GM19328 (cell line): Measurements from ENCODE around the gene FRMD4B.
"Not testable (repeated sequence)": the region's sequence is repeated elsewhere in the genome, so short reads cannot be mapped to it uniquely, and the experiment has no call there.

Experiments
- ATAC-seq: cut with Tn5 transposase; IDR thresholded peaks from one replicate; pipeline ENCODE4 v1.9.1; 2021; ENCODE audit warnings: mild to moderate bottlenecking, moderate library complexity; ENCODE audit not compliant: unreplicated experiment

FRMD4B gene

DNA sequence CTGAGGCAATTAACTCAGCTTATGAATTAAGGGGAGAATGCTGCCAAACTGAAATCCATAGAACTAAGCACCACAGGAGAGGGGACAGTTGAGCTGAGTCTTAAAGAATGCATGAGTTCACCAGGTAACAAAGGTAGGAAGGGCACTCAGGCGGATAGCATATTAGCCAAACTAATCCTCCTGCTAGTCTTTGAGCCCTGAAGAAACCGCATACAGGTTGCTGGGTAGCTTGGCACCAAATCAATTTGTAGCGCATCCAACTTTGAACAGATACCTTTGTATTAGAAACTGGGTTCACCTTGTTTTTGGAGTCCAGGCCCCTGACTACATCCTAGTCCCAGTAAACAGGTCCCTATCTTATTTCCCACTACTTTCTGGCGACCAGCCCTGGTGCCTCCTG lies 93.7 kb downstream of the FRMD4B start:
- ATAC-seq, result no peak

DNA sequence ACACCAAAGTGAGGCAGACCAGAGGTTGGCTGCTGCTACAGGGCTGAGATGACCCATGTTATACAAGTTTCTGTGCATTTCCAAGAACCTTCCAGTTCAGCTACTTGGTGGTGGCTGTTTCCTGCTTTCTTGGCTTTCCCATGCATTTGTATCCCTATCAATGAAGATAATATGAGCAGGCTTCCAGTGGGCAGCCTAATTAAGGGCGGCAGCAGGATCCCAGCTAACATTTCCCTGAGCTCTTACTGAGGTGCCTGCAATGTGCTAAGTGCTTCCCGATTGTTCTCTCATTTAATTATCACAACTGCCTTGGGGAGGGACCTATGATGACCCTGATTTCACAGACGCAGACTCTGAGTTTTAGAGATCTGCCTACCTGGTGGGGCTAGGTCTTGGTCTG lies 95.5 kb downstream of the FRMD4B start:
- ATAC-seq, result no peak

DNA sequence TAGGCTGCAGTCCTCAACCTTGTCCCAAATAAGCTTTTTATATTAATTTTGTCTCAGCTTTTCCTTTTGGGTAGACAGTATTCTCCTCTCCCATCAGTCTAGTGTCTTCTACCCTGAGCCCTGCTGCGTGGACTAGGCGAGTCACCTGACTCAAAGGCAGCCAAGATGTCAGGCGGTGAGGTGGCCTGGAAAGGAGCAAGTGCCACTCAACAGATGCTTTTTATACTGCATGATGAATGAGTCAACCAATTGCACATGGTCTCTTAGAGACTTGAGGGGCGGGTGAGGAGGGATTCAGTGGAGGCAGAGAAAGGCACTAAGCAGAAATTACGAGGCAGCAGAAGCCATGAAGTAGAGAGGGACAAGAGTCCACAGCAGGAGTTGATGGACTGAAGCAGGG lies 95.9 kb downstream of the FRMD4B start:
- no peak for ATAC-seq

DNA sequence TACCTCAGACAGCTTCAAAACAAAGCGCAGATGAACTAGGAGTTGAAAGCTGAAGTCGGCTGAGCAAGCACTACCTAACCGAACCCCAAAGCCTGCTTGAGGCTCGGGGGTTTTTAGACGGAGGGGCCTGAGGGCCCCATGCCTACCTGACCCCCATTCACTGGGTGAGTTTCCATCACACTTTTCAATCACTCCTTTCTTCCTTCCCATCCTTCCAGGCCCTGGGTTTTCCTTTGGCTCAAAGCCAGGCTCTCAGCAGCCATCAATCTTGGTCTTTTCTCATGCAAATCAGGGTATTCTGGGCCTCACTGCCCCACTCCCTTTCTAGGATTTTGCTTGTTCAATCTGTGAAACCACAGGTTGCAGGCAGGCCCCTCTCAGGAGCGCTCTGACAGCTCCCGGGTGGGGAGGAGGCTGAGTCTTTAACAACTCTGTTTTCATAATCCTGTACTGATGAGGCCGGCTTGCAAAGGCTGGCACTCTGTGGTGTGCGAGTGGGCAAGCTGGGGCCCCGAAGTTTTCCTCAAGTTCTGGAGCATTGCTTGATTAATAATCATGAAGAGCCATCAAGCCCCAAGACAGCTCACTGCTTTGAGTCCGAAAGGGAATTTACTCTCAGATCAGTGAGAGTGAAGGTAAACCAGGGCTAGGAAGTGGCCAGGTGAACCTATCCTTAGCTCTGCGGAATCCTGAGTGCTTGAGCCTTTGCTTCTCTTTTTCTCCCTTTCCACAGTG lies 97.6 kb downstream of the FRMD4B start:
- ATAC-seq, result no peak

GRCh38 chr3:69283913-69284611 lies 101.8 kb downstream of the FRMD4B start:
- no peak for ATAC-seq

- ATAC-seq, result no peak
Observed at GRCh38 chr3:69283496-69283895, 102.4 kb downstream of the FRMD4B start.

- no peak for ATAC-seq
Observed at GRCh38 chr3:69282181-69282580, 103.7 kb downstream of the FRMD4B start.

GRCh38 chr3:69277403-69277802 lies 108.5 kb downstream of the FRMD4B start:
- ATAC-seq, result not testable (repeated sequence)

GRCh38 chr3:69276884-69277283 lies 109.0 kb downstream of the FRMD4B start:
- ATAC-seq, result no peak

- not testable (repeated sequence) for ATAC-seq
Observed at GRCh38 chr3:69276191-69276590, 109.7 kb downstream of the FRMD4B start.

- ATAC-seq, result no peak
Observed at GRCh38 chr3:69273896-69274295, 112.0 kb downstream of the FRMD4B start.

GRCh38 chr3:69272556-69272955 lies 113.3 kb downstream of the FRMD4B start:
- no peak for ATAC-seq

DNA sequence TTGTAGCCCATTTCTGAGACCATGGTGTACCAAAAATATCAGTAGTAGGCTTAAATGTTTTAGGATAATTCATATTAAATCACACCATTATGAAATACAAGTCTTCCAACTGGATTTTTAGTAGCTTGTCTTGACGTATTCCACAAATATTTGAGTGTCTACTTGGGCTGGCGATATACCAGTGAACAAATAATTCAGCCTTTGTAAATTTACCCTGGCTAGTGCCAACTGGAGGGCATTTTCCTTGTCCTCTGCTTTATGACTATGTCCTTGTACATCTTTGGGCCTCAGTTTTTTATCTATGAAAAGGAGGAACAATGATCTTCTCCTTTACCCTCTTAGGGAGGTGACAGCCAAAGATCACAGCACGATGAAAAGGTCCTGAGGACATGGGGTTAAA lies 114.8 kb downstream of the FRMD4B start:
- ATAC-seq, result no peak

- ATAC-seq, result no peak
Observed at GRCh38 chr3:69266585-69266984, 119.3 kb downstream of the FRMD4B start.

DNA sequence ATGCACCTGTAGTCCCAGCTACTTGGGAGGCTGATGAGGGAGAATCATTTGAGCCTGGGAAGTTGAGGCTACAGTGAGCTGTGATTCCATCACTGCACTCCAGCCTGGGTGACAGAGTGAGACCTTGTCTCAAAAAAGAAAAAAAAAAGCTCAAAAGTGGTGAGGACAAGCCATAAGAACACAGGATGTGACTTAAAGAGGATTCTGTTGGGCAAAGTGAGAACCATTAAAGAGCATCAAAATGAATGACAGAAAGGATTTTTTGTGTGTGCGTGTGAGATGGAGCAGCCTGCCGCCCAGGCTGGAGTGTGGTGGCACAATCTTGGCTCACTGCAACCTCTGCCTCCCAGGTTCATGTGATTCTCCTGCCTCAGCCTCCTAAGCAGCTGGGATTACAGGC lies 119.8 kb downstream of the FRMD4B start:
- not testable (repeated sequence) for ATAC-seq

DNA sequence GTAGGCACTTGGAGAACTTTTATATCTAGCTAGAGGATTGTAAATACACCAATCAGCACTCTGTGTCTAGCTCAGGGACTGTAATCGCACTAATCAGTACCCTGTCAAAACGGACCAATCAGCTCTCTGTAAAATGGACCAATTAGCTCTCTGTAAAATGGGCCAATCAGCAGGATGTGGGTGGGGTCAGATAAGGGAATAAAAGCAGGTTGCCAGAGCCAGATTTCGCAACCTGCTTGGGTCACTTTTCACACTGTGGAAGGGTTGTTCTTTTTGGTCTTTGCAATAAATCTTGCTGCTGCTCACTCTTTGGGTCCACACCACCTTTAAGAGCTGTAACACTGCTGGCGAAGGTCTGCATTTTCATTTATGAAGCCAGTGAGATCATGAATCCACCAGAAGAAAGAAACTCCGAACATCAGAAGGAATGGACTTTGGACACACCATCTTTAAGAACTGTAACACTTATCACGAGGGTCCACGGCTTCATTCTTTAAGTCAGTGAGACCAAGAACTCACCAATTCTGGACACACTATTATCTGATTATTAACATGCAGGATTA lies 125.0 kb downstream of the FRMD4B start:
- not testable (repeated sequence) for ATAC-seq

DNA sequence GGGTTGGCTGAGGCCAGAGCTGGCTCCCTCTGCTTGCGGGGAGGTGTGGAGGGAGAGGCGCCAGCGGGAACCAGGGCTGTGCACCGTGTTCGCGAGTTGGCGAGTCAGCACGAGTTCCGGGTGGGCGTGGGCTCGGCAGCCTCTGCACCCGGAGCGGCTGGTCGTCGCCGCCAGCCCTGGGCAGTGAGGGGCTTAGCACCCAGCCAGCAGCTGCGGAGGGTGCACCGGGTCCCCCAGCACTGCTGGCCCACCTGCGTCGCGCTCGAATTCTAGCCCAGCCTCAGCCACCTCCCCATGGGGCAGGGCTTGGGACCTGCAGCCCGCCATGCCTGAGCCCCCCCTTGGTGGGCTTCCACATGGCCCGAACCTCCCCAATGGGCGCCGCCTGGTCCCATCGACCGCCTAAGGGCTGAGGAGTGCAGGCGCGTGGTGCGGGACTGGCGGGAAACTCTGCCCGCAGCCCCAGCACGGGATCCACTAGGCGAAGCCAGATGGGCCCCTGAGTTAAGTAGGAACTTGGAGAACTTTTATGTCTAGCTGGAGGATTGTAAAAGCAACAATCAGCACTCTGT lies 125.6 kb downstream of the FRMD4B start:
- no peak for ATAC-seq

- ATAC-seq, result no peak
Observed at GRCh38 chr3:69259125-69259524, 126.8 kb downstream of the FRMD4B start.

DNA sequence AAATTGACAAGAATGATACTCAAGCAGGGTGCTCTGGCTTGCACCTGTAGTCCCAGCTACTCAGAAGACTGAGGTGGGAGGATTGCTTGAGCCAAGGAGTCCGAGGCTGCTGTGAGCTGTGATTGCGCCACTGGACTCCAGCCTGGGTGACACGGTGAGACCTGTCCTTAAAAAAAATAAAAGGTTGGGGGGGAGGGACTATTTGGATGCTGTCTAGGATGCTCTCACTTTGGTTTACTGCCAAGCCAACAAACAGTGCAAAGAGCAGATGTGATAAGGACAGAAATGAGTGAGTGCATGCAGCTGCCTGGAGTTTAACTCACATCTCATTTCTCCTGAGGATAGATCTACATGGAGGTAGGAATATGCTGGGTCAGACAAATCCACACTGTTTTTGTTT lies 130.0 kb downstream of the FRMD4B start:
- ATAC-seq, result no peak

GRCh38 chr3:69254351-69254750 lies 131.5 kb downstream of the FRMD4B start:
- ATAC-seq, result no peak

GRCh38 chr3:69252631-69253030 lies 133.3 kb downstream of the FRMD4B start:
- no peak for ATAC-seq

GRCh38 chr3:69252141-69252540 lies 133.7 kb downstream of the FRMD4B start:
- ATAC-seq, result no peak
